ENCODE results near the gene SNRPE.
"Not testable (repeated sequence)": the region's sequence is repeated elsewhere in the genome, so short reads cannot be mapped to it uniquely, and the experiment has no call there.

Gene SNRPE

GRCh38 chr1:203861379-203862184, at the start of gene SNRPE:
Gene SNRPE (plus strand): TSS chr1:203861599. CDS start chr1:203861660, 61 bp downstream.
- DNase-seq (ENCODE audit: low read depth) = peak; percentile 91

- DNase-seq (ENCODE audit: low read depth) = no peak
These were observed 47.6 kb upstream of the SNRPE start for GRCh38 chr1:203813581-203814341.

DNA sequence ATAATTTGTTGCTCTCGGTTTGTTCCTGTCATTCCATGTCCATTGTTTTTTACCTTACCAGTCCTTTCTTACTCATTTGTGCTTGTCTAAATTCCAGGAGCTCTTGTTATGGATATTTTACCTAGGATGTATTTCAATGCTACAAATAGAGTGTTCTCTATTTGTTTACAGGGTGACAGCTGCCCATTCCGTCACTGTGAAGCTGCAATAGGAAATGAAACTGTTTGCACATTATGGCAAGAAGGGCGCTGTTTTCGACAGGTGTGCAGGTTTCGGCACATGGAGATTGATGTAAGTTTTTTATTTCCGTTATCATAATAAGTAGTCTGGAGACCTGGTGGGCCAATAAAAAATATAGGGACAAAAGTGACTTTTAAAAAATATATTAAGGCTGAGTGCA, 43.0 kb upstream of the SNRPE start:
- no peak for DNase-seq (ENCODE audit: low read depth)

GRCh38 chr1:203823306-203823705, 38.1 kb upstream of the SNRPE start:
- DNase-seq (ENCODE audit: low read depth) = no peak

DNA sequence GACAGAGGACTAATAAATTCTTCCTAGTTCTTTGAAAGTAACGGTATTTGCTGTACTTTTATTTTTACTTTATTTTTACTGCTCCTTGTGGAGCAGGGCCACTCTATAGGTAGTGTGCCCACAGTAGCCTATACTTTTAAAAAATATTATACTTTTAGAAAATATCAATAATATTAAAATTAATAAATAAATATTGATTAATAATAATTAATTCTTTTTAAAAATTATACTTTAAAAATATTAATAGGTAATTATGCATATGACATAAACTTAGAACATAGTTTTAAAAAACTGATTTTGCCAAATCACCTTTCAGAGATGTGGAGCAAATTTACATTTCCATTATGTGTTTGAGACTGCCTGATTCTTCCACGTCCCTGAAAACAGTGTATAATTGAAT, 35.2 kb upstream of the SNRPE start:
- no peak for DNase-seq (ENCODE audit: low read depth)

DNA sequence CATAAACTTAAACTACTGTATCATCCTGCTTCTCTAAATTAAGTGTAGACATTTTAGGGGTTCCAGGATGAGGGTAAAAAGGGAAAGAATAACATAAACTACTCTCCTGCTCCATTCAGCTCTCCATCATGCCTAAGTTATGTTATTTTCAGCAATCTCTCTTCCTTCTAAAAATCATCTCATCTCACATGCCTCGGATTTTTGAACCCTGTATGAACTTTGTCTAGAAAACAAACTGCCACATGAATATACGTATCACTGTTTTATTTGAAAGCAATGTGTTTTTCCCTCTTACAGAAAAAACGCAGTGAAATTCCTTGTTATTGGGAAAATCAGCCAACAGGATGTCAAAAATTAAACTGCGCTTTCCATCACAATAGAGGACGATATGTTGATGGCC, 33.4 kb upstream of the SNRPE start:
- no peak for DNase-seq (ENCODE audit: low read depth)

DNA sequence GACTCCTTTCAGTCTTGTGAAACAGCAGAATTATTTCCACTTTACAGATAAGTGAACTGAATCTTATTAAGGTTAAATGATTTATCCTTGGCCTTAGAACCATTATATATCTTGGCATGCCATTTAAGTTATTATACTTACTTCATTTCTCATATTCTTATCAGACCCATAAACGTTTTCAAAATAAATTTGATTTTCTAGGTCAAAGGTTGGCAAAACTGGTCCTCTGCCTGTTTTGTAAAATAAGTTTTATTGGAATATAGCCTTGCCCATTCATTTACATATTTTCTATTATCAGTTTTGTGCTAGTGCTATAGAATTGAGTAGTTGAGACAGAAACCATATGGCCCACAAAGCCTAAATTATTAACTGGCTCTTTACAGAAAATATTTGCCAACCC, 32.9 kb upstream of the SNRPE start:
- DNase-seq (ENCODE audit: low read depth) = no peak

DNA sequence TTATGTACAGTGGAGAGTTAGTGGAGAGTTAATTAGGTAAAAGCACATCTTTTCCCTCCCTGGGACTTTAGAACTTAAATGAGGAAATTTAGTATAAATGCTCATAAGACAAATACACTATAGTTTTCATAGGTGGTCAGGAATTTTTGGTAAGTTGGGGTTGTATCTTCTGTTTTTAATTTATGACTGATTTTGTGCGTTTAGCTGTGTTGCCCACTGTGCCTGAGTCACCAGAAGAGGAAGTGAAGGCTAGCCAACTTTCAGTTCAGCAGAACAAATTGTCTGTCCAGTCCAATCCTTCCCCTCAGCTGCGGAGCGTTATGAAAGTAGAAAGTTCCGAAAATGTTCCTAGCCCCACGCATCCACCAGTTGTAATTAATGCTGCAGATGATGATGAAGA, 32.2 kb upstream of the SNRPE start:
- not testable (repeated sequence) for DNase-seq (ENCODE audit: low read depth)

- DNase-seq (ENCODE audit: low read depth) = no peak
These were observed 25.9 kb upstream of the SNRPE start for GRCh38 chr1:203835476-203835875.

DNA sequence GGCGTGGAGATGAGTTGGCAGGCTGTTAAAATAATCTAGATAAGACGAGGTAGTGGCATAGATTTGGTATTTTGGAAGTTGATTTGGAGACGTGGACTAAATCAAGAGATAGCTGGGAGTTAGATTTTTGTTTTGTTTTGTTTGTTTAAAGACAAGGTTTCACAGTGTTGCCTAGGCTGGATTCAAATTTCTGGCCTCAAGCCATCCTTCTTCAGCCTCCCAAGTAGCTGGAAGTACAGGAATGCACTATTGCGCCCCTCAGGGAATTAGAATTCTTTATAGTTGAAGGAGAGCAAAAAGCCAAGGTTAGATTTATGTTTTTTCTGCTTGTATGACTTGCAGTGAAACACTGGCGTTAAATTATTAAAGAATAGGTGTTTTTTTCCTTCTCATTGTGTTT, 22.3 kb upstream of the SNRPE start:
- peak; percentile 42 for DNase-seq (ENCODE audit: low read depth)

DNA sequence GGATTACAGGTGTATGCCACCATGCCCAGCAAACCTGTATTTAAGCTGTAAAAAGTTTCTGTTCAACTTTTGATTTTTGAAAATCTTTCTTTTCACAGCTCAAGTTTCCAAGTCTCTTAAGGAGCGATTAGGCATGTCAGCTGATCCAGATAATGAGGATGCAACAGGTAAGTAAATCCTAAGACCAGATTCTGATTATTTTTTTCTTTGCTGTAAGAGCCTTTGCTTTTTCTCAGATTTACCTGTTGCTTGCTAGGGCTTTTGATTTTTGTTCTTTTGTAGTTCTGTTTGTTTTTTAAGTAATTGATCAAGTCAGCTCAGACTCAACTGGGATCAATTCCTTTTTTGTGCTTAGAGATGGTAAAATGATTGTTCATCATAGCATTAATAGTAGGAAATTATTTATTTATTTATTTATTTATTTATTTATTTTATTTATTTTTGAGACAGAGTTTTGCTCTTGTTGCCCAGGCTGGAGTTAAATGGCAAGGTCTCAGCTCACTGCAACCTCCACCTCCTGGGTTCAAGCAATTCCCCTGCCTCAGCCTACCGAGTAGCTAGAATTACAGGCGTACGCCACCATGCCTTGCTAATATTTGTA, 21.1 kb upstream of the SNRPE start:
- DNase-seq (ENCODE audit: low read depth) = no peak

- DNase-seq (ENCODE audit: low read depth) = no peak
These were observed 18.9 kb upstream of the SNRPE start for GRCh38 chr1:203842559-203842876.

- no peak for DNase-seq (ENCODE audit: low read depth)
These were observed 18.0 kb upstream of the SNRPE start for GRCh38 chr1:203843435-203843834.

GRCh38 chr1:203853112-203853511, 8.3 kb upstream of the SNRPE start:
- DNase-seq (ENCODE audit: low read depth) = not testable (repeated sequence)

- DNase-seq (ENCODE audit: low read depth) = peak; percentile 60
These were observed 3.3 kb upstream of the SNRPE start for GRCh38 chr1:203858055-203858454.

DNA sequence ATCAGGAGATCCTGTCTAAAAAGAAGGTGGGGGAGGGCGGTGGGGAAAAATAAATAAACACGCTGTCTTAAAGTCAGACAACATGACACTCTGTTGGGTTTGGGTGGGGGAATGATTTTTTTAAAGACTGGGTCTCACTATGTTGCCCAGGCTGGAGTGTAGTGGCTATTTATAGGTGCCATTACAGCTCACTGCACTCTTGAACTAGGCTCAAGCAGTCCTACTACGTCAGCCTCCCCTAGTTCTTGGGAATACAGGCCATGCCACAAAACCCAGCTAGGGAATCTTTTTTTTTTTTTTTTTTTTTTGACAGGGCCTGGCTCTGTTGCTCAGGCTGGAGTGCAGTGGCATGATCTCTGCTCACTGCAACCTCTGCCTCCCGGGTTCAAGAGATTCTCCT, 2.4 kb upstream of the SNRPE start:
- no peak for DNase-seq (ENCODE audit: low read depth)

GRCh38 chr1:203860396-203861025, 888 bp upstream of the SNRPE start:
- no peak for DNase-seq (ENCODE audit: low read depth)

- DNase-seq (ENCODE audit: low read depth) = no peak
These were observed 6.4 kb downstream of the SNRPE start for GRCh38 chr1:203867802-203868201.

DNA sequence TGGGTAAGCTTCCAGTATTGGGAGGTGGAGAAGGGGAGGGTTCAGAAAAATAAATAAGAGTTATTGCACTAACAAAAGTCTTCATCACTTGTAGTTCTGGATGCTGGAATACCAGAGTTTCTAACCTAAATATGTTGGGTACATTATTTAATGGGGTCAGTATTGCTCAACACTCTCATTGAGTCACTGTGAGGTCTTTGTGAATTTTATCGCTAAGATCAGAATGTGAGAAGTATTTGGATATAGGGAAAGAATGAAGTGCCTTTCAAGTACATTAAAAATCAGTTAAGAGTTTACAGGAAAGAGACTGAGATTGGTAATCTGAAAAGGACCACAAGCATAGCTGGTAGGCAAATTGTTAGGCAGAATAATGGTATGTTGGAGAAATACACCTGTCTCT, 8.8 kb downstream of the SNRPE start:
- no peak for DNase-seq (ENCODE audit: low read depth)

DNA sequence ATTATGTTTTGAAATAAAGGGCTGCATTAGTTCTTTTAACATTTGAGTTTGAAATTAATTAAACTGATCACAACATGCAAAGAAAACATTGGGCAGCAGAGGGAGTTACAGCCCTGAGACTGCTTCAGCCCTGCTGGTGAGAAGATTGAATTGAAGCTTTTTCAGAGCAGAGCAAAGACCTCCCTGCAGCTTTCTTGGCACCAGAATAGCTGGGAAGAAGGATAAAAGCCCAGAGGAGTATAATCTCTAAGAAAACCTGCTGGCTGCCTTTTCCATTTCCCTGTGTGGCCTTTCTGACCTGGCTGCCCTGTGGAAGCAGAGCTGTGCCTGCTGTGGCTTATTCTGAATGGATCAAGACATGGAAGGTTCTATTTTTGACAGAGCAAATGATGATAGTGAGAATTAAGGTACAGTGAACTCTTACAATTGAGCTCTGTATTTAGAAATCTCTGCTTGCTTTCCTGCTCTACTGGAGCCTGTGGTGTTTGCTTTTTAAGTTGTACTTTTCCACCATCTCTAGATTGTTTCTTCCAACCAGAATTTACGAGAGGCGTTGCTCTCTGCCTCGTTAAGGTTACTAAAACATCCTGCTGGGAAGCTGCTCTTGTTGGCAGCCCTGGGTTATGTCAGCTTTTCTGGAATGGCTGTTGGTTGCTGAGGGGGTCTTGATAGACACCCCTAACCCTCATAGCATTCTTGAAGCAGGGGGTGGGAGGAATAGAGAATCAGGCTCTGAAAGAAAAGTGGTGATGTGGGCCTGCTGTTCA, 9.9 kb downstream of the SNRPE start:
- no peak for DNase-seq (ENCODE audit: low read depth)

DNA sequence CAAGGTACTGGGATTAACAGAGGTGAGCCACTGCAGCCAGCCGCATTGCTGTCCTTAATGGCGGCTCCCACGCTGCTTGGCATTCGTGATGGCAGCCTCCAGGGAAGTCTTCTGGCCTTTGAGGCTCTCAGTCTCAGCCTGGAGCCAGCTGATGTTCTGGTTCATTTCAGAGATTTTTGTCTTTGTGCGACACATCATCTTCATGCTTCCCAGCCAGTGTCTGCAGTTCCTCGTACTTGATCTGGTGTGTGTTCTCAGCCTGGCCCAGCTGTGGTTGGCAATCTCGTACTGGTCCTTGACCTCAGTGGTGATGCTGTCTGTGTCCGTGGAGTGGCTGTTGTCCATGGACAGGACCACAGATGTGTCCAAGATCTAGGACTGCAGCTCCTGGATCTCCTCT, 11.7 kb downstream of the SNRPE start:
- DNase-seq (ENCODE audit: low read depth) = no peak

DNA sequence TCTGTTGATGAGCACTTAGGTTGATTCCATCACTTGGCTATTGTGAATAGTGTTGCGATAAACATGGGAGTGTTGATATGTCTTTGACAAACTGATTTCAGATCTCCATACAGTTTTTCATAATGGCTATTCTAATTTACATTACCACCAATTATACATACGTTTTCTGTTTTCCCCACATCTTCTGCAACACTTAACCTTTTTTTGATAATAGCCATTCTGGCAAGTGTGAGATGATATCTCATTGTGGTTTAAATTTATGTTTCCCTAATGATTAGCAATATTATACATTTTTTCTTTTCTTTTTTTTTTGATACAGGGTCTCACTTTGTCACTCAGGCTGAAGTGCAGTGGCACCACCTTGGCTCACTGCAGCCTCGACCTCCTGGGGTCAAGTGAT, 17.0 kb downstream of the SNRPE start:
- no peak for DNase-seq (ENCODE audit: low read depth)

All from GM04503 (cell line).